Activated CD8-positive, alpha-beta T cell treated with anti-CD3 and anti-CD28 coated beads for 36 hours (primary cell): Measurements from ENCODE around the gene REPS1. TPM values are rescaled to one million over a fixed set of nuclear protein-coding genes. Genes with fewer than 3 reads are reported as not detected.

ENCODE experiments used
- ATAC-seq: fragments of 200-7000 bp; cut with Tn5 transposase; one replicate; pipeline ENCODE4 v1.10.0; 2021; ENCODE audit warnings: mild to moderate bottlenecking, moderate library complexity
- CTCF ChIA-PET: fragments of 350-600 bp; sonication (Branson Sonifier 250); formaldehyde crosslinking; loops from one replicate; lab custom pipeline; 2021; ENCODE audit warnings: antibody characterized with exemption; lab: Charles Lee
- POLR2A ChIA-PET: fragments of 350-600 bp; sonication (Branson Sonifier 250); formaldehyde crosslinking; loops from one replicate; lab custom pipeline; 2021; ENCODE audit warnings: antibody characterized with exemption; lab: Charles Lee
- DNase-seq: peaks from one replicate; pipeline ENCODE4 v3.0.0-alpha.2; 2020
- H3K27ac Mint-ChIP-seq: one replicate; pipeline ENCODE4 v1.8.0; 2021; ENCODE audit warnings: mild to moderate bottlenecking, mixed read lengths
- H3K27me3 Mint-ChIP-seq: one replicate; pipeline ENCODE4 v1.8.0; 2021; ENCODE audit warnings: mixed read lengths
- H3K36me3 Mint-ChIP-seq: one replicate; pipeline ENCODE4 v1.8.0; 2021; ENCODE audit warnings: low read depth, mixed read lengths
- H3K4me1 Mint-ChIP-seq: one replicate; pipeline ENCODE4 v1.8.0; 2021; ENCODE audit warnings: low read depth, mixed read lengths
- H3K4me3 Mint-ChIP-seq: one replicate; pipeline ENCODE4 v1.8.0; 2021; ENCODE audit warnings: mild to moderate bottlenecking, moderate library complexity, mixed read lengths
- H3K9me3 Mint-ChIP-seq: one replicate; pipeline ENCODE4 v1.8.0; 2021; ENCODE audit warnings: mixed read lengths
- CTCF ChIP-seq: fragments of 200-600 bp; IDR thresholded peaks from one replicate; pipeline ENCODE4 v1.8.0; 2022; ENCODE audit warnings: antibody characterized with exemption, mild to moderate bottlenecking
- intact Hi-C: fragments of 100-400 bp; cut with micrococcal nuclease; formaldehyde crosslinking; loops from one replicate; pipeline ENCODE4 v1.10.0; 2022
- total RNA-seq, 2 experiments: library from RNA; stranded (reverse); gene quantifications; one replicate each; pipeline ENCODE4 v1.2.3, GENCODE V29; 2021

The REPS1 gene
- total RNA-seq, 2 experiments from 2014 or later, result 44.9 to 46.6 TPM

GRCh38 chr6:139020689-139021088, 32.6 kb upstream of the REPS1 start:
- ChIA-PET CTCF (interaction anchor here (0.6 to 1.6 kb wide), 2 partner anchors 205 to 344 kb away, joined by 3 to 4 read pairs; no protein-coding TSS in a partner anchor), POLR2A (interaction anchor here (0.7 kb wide), 1 partner anchor 172 kb away, joined by 4 read pairs; no protein-coding TSS in a partner anchor)
- H3K36me3 Mint-ChIP-seq, result peaks cover 1% of the 10 kb centered on the region
- no peaks in the 10 kb centered on the region for H3K9me3 Mint-ChIP-seq
- no peak overlapping the region for H3K4me3 Mint-ChIP-seq
- no peak overlapping the region for H3K27ac Mint-ChIP-seq
- no peak for DNase-seq
- intact Hi-C loops, result no loop called here
- no peak for TF ChIP-seq CTCF
- H3K27me3 Mint-ChIP-seq, result no peaks in the 10 kb centered on the region
- H3K4me1 Mint-ChIP-seq, result peaks cover 3% of the 10 kb centered on the region
- no peak for ATAC-seq

GRCh38 chr6:139019722-139020121, 31.7 kb upstream of the REPS1 start:
- no peak for ATAC-seq
- intact Hi-C loops, result no loop called here
- H3K27me3 Mint-ChIP-seq, result no peaks in the 10 kb centered on the region
- peaks cover 1% of the 10 kb centered on the region for H3K36me3 Mint-ChIP-seq
- H3K4me3 Mint-ChIP-seq, result no peak overlapping the region
- H3K27ac Mint-ChIP-seq, result no peak overlapping the region
- H3K9me3 Mint-ChIP-seq, result no peaks in the 10 kb centered on the region
- peaks cover 1% of the 10 kb centered on the region for H3K4me1 Mint-ChIP-seq
- POLR2A ChIA-PET, result interaction anchor here (0.6 kb wide), 1 partner anchor 365 kb away, joined by 3 read pairs; no protein-coding TSS in a partner anchor
- no peak for TF ChIP-seq CTCF
- CTCF ChIA-PET, result no interaction called here
- no peak for DNase-seq

GRCh38 chr6:139017227-139017626, 29.2 kb upstream of the REPS1 start:
- peaks cover 1% of the 10 kb centered on the region for H3K4me1 Mint-ChIP-seq
- POLR2A ChIA-PET, result interaction anchor here (1.7 kb wide), 1 partner anchor 10 kb away, joined by 5 read pairs; no protein-coding TSS in a partner anchor
- intact Hi-C loops, result no loop called here
- no peaks in the 10 kb centered on the region for H3K9me3 Mint-ChIP-seq
- CTCF ChIA-PET, result interaction anchor here (3.0 kb wide), 1 partner anchor 28 kb away, joined by 8 read pairs; no protein-coding TSS in a partner anchor
- H3K27me3 Mint-ChIP-seq, result no peaks in the 10 kb centered on the region
- TF ChIP-seq CTCF, result no peak
- H3K36me3 Mint-ChIP-seq, result no peaks in the 10 kb centered on the region
- DNase-seq, result no peak
- H3K4me3 Mint-ChIP-seq, result no peak overlapping the region
- H3K27ac Mint-ChIP-seq, result no peak overlapping the region
- ATAC-seq, result no peak

- CTCF ChIA-PET, result interaction anchor here (3.0 kb wide), 1 partner anchor 27 kb away, joined by 8 read pairs; no protein-coding TSS in a partner anchor
- intact Hi-C loops, result no loop called here
- Mint-ChIP-seq H3K4me3 (no peak overlapping the region), H3K9me3 (no peaks in the 10 kb centered on the region), H3K36me3 (no peaks in the 10 kb centered on the region), H3K4me1 (peaks cover 1% of the 10 kb centered on the region), H3K27me3 (no peaks in the 10 kb centered on the region), H3K27ac (no peak overlapping the region)
- no peak for ATAC-seq
- POLR2A ChIA-PET, result interaction anchor here (1.0 to 1.7 kb wide), 2 partner anchors 10 to 14 kb away, joined by 3 to 5 read pairs; no protein-coding TSS in a partner anchor
- TF ChIP-seq CTCF, result no peak
- no peak for DNase-seq
Observed at GRCh38 chr6:139016337-139017213, 28.5 kb upstream of the REPS1 start.

GRCh38 chr6:139014945-139015344, 26.9 kb upstream of the REPS1 start:
- no peak for TF ChIP-seq CTCF
- ChIA-PET POLR2A (interaction anchor here (1.1 kb wide), 1 partner anchor 45 kb away, joined by 3 read pairs; no protein-coding TSS in a partner anchor), CTCF (no interaction called here)
- intact Hi-C loops, result no loop called here
- Mint-ChIP-seq H3K27ac (no peak overlapping the region), H3K9me3 (no peaks in the 10 kb centered on the region), H3K36me3 (no peaks in the 10 kb centered on the region), H3K4me1 (peaks cover 1% of the 10 kb centered on the region), H3K27me3 (no peaks in the 10 kb centered on the region), H3K4me3 (no peak overlapping the region)
- ATAC-seq (no peak), DNase-seq (no peak)
